HepG2 (cell line): ENCODE measurements around the gene COQ7. TPM values are rescaled to one million over a fixed set of nuclear protein-coding genes. Genes with fewer than 3 reads are reported as not detected.

Experiments used
- CREB1 ChIP-seq, 2 experiments: fragments of 450-650 bp in 1 of 2; IDR thresholded peaks; 2 replicates each; pipeline ENCODE4 v1.6.1; 2016 to 2017; ENCODE audit warnings: control low read depth in 1 of 2, mild to moderate bottlenecking in 1 of 2, missing compliant biosample characterization in 1 of 2, missing genetic modification characterization in 1 of 2
- GLMP ChIP-seq: sonication (generic); formaldehyde crosslinking; IDR thresholded peaks from 2 replicates; pipeline ENCODE4 v1.9.0; 2021; ENCODE audit warnings: missing genetic modification reagents, mild to moderate bottlenecking, borderline replicate concordance
- LRRFIP1 ChIP-seq: sonication (generic); formaldehyde crosslinking; conservative IDR thresholded peaks from 2 replicates; pipeline ENCODE4 v1.4.0; 2020; ENCODE audit warnings: missing genetic modification reagents
- MED13 ChIP-seq: sonication (generic); formaldehyde crosslinking; IDR thresholded peaks from 2 replicates; pipeline ENCODE4 v1.5.0; 2020; ENCODE audit warnings: missing genetic modification reagents
- RFXANK ChIP-seq: IDR thresholded peaks from 2 replicates; pipeline ENCODE4 v1.6.1; 2016
- SNRNP70 ChIP-seq: fragments of 200-400 bp; formaldehyde crosslinking; IDR thresholded peaks from 2 replicates; pipeline ENCODE4 v1.6.1; 2017; ENCODE audit warnings: mild to moderate bottlenecking, low read depth, low read length, moderate library complexity
- SP140L ChIP-seq: sonication (generic); formaldehyde crosslinking; IDR thresholded peaks from 2 replicates; pipeline ENCODE4 v1.4.0; 2020; ENCODE audit warnings: missing genetic modification reagents, borderline replicate concordance
- SRF ChIP-seq: IDR thresholded peaks from 2 replicates; pipeline ENCODE4 v1.6.1; 2011; ENCODE audit warnings: mild to moderate bottlenecking, low read depth, low read length, moderate library complexity
- ZBTB2 ChIP-seq: sonication (generic); formaldehyde crosslinking; IDR thresholded peaks from 2 replicates; pipeline ENCODE4 v1.8.0; 2022; ENCODE audit warnings: low read depth, missing genetic modification reagents
- ZNF205 ChIP-seq: IDR thresholded peaks from 2 replicates; pipeline ENCODE4 v1.6.1; 2018; ENCODE audit warnings: missing biosample characterization, missing genetic modification reagents
- ZNF280B ChIP-seq: sonication (generic); formaldehyde crosslinking; IDR thresholded peaks from 2 replicates; pipeline ENCODE4 v1.5.0; 2020; ENCODE audit warnings: missing genetic modification reagents, mild to moderate bottlenecking, borderline replicate concordance
- ZNF337 ChIP-seq: sonication (generic); formaldehyde crosslinking; IDR thresholded peaks from 2 replicates; pipeline ENCODE4 v1.5.1; 2020; ENCODE audit warnings: missing genetic modification reagents, low read depth, mild to moderate bottlenecking, borderline replicate concordance
- ZNF646 ChIP-seq: sonication (generic); formaldehyde crosslinking; IDR thresholded peaks from 2 replicates; pipeline ENCODE4 v1.9.0; 2021; ENCODE audit warnings: mild to moderate bottlenecking, missing genetic modification reagents
- ZNF782 ChIP-seq: sonication (generic); formaldehyde crosslinking; IDR thresholded peaks from 2 replicates; pipeline ENCODE4 v1.4.0; 2020; ENCODE audit warnings: missing genetic modification reagents, mild to moderate bottlenecking, borderline replicate concordance
- polyA plus RNA-seq, 8 experiments: library from polyadenylated mRNA; depleted of rRNA in 3 of 8; stranded (reverse) in 7 of 8; unstranded in 1 of 8; fragments of >200 nt; fragmentation: Illumina TruSeq in 4 of 8; extraction: Trizol in 4 of 8; gene quantifications; 2 replicates each; pipeline versions ENCODE4 v1.2.1 to v1.2.3, GENCODE V29; 2011 to 2016; ENCODE audit warnings: low read depth in 4 of 8, missing spikeins in 1 of 8, mixed read lengths in 1 of 8; ENCODE audit not compliant: insufficient read depth in 1 of 8
- total RNA-seq, 5 experiments: library from RNA; depleted of rRNA; stranded (reverse); fragments of >200 nt; fragmentation: Illumina TruSeq; extraction: Trizol; gene quantifications; 2 replicates each; pipeline ENCODE4 v1.2.3, GENCODE V29; 2016; ENCODE audit warnings: low read depth in 1 of 5

COQ7 gene
- total and polyA plus RNA-seq, 2 of the 13 experiments (the other 11 are each of a cell fraction or from before 2014, with no cell fraction given): 20.1 to 45.7 TPM

GRCh38 chr16:19067349-19068236 lies at the start of gene COQ7 (continued):
- TF ChIP-seq ZNF646 (CRISPR knock-in tag): peak; percentile 42; the same call in 1 of the 2 replicates
- peak; percentile 21; the same call in 1 of the 2 replicates for TF ChIP-seq ZBTB2 (CRISPR knock-in tag)
- peak; percentile 83 for TF ChIP-seq RFXANK (CRISPR knock-in tag)
- no peak for TF ChIP-seq GLMP
- no peak for TF ChIP-seq LRRFIP1 (CRISPR knock-in tag)
- peak; percentile 99 for TF ChIP-seq CREB1 (IDR thresholded peaks at IDR 0.05)
- peak; percentile 99 for TF ChIP-seq CREB1 (CRISPR knock-in tag; IDR thresholded peaks at IDR 0.05)
- TF ChIP-seq ZNF337 (CRISPR knock-in tag): peak; percentile 50; the same call in 1 of the 2 replicates
- peak; percentile 92 for TF ChIP-seq MED13 (CRISPR knock-in tag)
- no peak; the same call in 1 of the 2 replicates for TF ChIP-seq ZNF205 (CRISPR knock-in tag)
- peak; percentile 42 for TF ChIP-seq SP140L (CRISPR knock-in tag)
- TF ChIP-seq SNRNP70: no peak
- TF ChIP-seq SRF: peak; percentile 39; the same call in 1 of the 2 replicates
- peak; percentile 79; the same call in 1 of the 2 replicates for TF ChIP-seq ZNF280B
- TF ChIP-seq ZNF782 (CRISPR knock-in tag): peak; percentile 95
